Muscle layer of duodenum (tissue), 2 donors: ENCODE data around the gene MSI1.

ENCODE experiments used
- H3K27ac ChIP-seq: one replicate; pipeline ENCODE4 v1.7.0; 2013; ENCODE audit warnings: mild to moderate bottlenecking, low read length
- H3K27me3 ChIP-seq: one replicate; pipeline ENCODE4 v1.7.0; 2013; ENCODE audit warnings: low read depth, mild to moderate bottlenecking, control low read depth, low read length
- H3K36me3 ChIP-seq, 2 donors: one replicate each; pipeline ENCODE4 v1.7.0; 2013; ENCODE audit warnings: low read length in 2 of 2, control low read depth in 1 of 2, mild to moderate bottlenecking in 1 of 2; ENCODE audit not compliant: insufficient read depth in 2 of 2, control insufficient read depth in 1 of 2
- H3K4me1 ChIP-seq, 2 donors: one replicate each; pipeline ENCODE4 v1.7.0; 2013; ENCODE audit warnings: low read length in 2 of 2, mild to moderate bottlenecking in 2 of 2, control low read depth in 1 of 2, moderate library complexity in 1 of 2; ENCODE audit not compliant: insufficient read depth in 2 of 2, control insufficient read depth in 1 of 2
- H3K4me3 ChIP-seq, 2 donors: one replicate each; pipeline ENCODE4 v1.7.0; 2013; ENCODE audit warnings: low read length in 2 of 2, low read depth in 1 of 2, mild to moderate bottlenecking in 1 of 2
- H3K9me3 ChIP-seq, 2 donors: one replicate each; pipeline ENCODE4 v1.7.0; 2013; ENCODE audit warnings: low read length in 2 of 2, control low read depth in 1 of 2, mild to moderate bottlenecking in 1 of 2; ENCODE audit not compliant: control insufficient read depth in 1 of 2
- donor health status: healthy.

MSI1 gene

DNA sequence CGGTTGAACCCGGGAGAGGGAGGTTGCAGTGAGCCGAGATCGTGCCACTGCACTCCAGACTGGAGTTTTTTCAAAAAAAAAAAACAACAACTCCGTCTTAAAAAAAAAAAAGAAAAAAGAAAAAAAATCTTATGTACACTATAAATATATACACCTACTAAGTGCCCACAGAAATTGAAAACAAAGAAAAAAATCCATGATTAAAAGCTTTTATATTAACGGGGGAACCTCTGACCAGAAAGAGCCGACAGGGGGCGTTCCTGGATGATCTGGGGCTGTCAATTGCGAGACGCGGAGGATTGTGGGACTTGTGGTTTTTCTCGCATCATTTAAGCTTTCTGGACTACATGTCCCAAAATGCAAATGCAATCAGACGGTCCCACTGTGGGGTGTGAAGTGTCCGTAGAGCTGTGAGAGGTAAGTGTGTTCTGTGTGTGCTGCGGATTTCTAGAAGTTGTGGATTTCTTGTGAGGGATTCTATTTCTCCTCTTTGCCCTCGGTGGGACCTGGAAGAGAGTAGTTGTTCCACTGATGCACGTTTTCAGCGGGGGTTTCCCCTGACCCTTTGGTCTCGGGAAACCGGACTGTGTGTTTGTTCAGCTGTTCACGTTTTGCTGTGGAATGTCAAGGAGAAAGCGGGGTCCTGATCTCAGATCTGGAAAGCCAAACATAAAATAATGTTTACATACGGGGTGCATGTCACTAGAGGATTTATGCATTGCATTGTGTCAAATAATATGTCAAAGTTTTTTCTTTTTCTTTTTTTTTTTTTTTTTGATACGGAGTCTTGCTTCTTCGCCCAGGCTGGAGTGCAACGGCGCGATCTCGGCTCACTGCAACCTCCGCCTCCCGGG, 66.8 kb downstream of the MSI1 start, which contains the start of gene SIRT4:
Gene SIRT4 (plus strand): TSS at position 360 of the 854 bp plus-strand sequence. CDS start 1,241 bp downstream, outside the sequence.
- Histone ChIP-seq H3K27ac (peak within 1 kb of the TSS; percentile 82), H3K4me1 (peaks cover 0 to 9% of the 10 kb centered on the region in 2 donors), H3K9me3 (no peaks in the 10 kb centered on the region), H3K4me3 (peak within 1 kb of the TSS; percentile 71 to 99), H3K27me3 (no peaks in the 10 kb centered on the region), H3K36me3 (no peaks in the 10 kb centered on the region)

DNA sequence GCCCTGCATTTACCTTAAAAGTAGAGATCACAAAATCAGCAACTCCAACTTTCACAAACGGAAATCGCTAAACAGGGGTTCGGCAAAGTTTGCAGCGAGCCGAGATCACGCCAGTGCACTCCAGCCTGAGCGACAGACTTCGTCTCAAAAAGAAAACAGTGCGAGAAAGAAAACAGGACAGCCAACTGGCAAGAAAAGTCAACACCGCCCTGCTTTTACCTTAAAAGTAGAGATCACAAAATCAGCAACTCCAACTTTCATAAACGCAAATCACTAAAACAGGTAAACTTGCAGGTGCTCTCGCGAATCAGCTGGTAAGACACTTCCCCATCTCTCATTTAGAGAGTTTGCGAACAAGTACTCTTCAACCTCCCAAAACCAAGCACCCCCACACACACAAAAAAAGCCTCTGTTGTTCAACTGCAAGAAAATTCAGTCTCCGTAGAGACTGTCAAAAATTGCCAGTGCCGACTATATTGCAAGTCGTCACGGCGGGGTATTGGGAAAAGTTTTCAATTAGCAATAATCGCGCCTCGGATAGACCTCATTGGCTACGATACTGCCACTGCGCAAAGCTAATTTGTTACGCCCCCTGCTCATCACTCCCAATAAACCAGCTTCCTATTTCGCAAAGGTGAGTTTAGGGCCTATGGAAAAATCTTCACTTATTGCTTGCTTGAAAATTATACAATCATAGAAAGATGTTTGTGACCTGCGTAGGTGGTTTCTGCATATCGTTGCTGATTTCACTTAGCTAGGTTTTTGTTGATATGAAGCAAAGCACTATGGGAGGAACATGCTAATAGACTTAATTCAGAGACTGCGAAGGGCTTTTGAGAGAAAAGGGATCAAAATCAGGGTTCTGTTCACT, 76.1 kb downstream of the MSI1 start, which contains the start of gene RNU4-1:
Gene RNU4-1 (minus strand): TSS at position 577 of the 871 bp plus-strand sequence.
- peaks cover 0 to 8% of the 10 kb centered on the region in 2 donors for H3K4me1 ChIP-seq
- H3K9me3 ChIP-seq = no peaks in the 10 kb centered on the region
- H3K27me3 ChIP-seq = no peaks in the 10 kb centered on the region
- H3K4me3 ChIP-seq = peak within 1 kb of the TSS; percentile 67 to 75
- peak within 1 kb of the TSS; percentile 98 for H3K27ac ChIP-seq
- H3K36me3 ChIP-seq = peaks cover 0 to 3% of the 10 kb centered on the region in 2 donors

DNA sequence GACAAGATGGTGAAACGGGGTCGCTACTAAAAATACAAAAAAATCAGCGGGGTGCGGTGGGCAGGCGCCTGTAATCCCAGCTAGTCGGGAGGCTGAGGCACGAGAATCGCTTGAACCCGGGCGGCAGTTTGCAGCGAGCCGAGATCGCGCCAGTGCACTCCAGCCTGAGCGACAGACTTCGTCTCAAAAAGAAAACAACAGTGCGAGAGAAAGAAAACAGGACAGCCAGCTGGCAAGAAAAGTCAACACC, 76.6 kb downstream of the MSI1 start:
- Histone ChIP-seq H3K27me3 (no peaks in the 10 kb centered on the region), H3K27ac (peak overlapping the region; percentile 98), H3K36me3 (peaks cover 0 to 3% of the 10 kb centered on the region in 2 donors), H3K9me3 (no peaks in the 10 kb centered on the region), H3K4me1 (peaks cover 0 to 8% of the 10 kb centered on the region in 2 donors), H3K4me3 (peak overlapping the region; percentile 67 to 75)
